C4-2B (cell line): ENCODE measurements around the gene ITGA6.

ENCODE experiments used
- CTCF ChIP-seq: fragments of 450-650 bp; conservative IDR thresholded peaks from 2 replicates; pipeline ENCODE4 v1.5.1; 2017; ENCODE audit warnings: mild to moderate bottlenecking
- ZFX ChIP-seq: fragments of 450-650 bp; IDR thresholded peaks from 2 replicates; pipeline ENCODE4 v1.6.1; 2017

- TF ChIP-seq CTCF (no peak), ZFX (no peak)
Measured at GRCh38 chr2:172380436-172381274, 46.7 kb upstream of the ITGA6 start.
